B cell (primary cell): ENCODE data around the gene LAMP2.

Experiments
- EZH2 ChIP-seq: IDR thresholded peaks from 2 replicates; pipeline ENCODE4 v1.6.1; 2012; ENCODE audit warnings: borderline replicate concordance, low read depth, mild to moderate bottlenecking, moderate library complexity, low read length; ENCODE audit not compliant: insufficient read depth, poor library complexity, severe bottlenecking
- TF ChIP-seq, protein P1 (sequence below): fragments of 200-600 bp; IDR thresholded peaks from one replicate; pipeline ENCODE4 v1.8.0; 2022; ENCODE audit warnings: antibody characterized with exemption, mild to moderate bottlenecking

- TF ChIP-seq, protein P1, sequence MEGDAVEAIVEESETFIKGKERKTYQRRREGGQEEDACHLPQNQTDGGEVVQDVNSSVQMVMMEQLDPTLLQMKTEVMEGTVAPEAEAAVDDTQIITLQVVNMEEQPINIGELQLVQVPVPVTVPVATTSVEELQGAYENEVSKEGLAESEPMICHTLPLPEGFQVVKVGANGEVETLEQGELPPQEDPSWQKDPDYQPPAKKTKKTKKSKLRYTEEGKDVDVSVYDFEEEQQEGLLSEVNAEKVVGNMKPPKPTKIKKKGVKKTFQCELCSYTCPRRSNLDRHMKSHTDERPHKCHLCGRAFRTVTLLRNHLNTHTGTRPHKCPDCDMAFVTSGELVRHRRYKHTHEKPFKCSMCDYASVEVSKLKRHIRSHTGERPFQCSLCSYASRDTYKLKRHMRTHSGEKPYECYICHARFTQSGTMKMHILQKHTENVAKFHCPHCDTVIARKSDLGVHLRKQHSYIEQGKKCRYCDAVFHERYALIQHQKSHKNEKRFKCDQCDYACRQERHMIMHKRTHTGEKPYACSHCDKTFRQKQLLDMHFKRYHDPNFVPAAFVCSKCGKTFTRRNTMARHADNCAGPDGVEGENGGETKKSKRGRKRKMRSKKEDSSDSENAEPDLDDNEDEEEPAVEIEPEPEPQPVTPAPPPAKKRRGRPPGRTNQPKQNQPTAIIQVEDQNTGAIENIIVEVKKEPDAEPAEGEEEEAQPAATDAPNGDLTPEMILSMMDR: no peak
- TF ChIP-seq EZH2: no peak
These were observed 29.2 kb downstream of the LAMP2 start for GRCh38 chrX:120439921-120440320.
